HUES48 (cell line): ENCODE measurements around the gene SPRR2D.
"Not testable (repeated sequence)": the region's sequence is repeated elsewhere in the genome, so short reads cannot be mapped to it uniquely, and the experiment has no call there.

ENCODE experiments used
- H3K27ac ChIP-seq: one replicate; pipeline ENCODE4 v1.7.0; 2013; ENCODE audit warnings: low read depth, low read length, inconsistent platforms
- H3K27me3 ChIP-seq: 2 replicates; pipeline ENCODE4 v1.6.1; 2013; ENCODE audit warnings: mild to moderate bottlenecking, low read length; ENCODE audit not compliant: control insufficient read depth, insufficient read depth
- H3K36me3 ChIP-seq: 2 replicates; pipeline ENCODE4 v1.6.1; 2013; ENCODE audit warnings: low read length; ENCODE audit not compliant: control insufficient read depth, insufficient read depth
- H3K4me1 ChIP-seq: 2 replicates; pipeline ENCODE4 v1.6.1; 2013; ENCODE audit warnings: mild to moderate bottlenecking, low read length; ENCODE audit not compliant: control insufficient read depth, insufficient read depth
- H3K4me3 ChIP-seq: 2 replicates; pipeline ENCODE4 v1.5.1; 2013; ENCODE audit warnings: mild to moderate bottlenecking, low read depth, low read length
- H3K9ac ChIP-seq: 2 replicates; pipeline ENCODE4 v1.6.1; 2013; ENCODE audit warnings: mild to moderate bottlenecking, low read depth, low read length, moderate library complexity
- H3K9me3 ChIP-seq: 2 replicates; pipeline ENCODE4 v1.6.1; 2013; ENCODE audit warnings: low read length; ENCODE audit not compliant: control insufficient read depth, insufficient read depth

SPRR2D gene

GRCh38 chr1:153011235-153011758, 29.6 kb downstream of the SPRR2D start:
- H3K27me3 ChIP-seq, H3K9ac ChIP-seq, H3K4me3 ChIP-seq, H3K4me1 ChIP-seq, H3K9me3 ChIP-seq, H3K27ac ChIP-seq, H3K36me3 ChIP-seq: not testable (repeated sequence)

- H3K36me3 ChIP-seq, result no peaks in the 10 kb centered on the region
- H3K4me1 ChIP-seq, result 0 out of 2 replicates have a peak, but pooled peaks cover 7% of the 10 kb centered on the region
- H3K27me3 ChIP-seq, result no peaks in the 10 kb centered on the region
- H3K9ac ChIP-seq, result no peak within 1 kb of the TSS
- H3K4me3 ChIP-seq, result no peak within 1 kb of the TSS
- H3K9me3 ChIP-seq, result peaks cover 3% of the 10 kb centered on the region; the same call in 1 of the 2 replicates
- H3K27ac ChIP-seq, result no peak within 1 kb of the TSS
Observed at GRCh38 chr1:153001382-153001781, 39.5 kb downstream of the SPRR2D start, which contains the start of gene SPRR3. TSS of gene SPRR3 (plus strand) at chr1:153001749. CDS start at chr1:153003021, 1,272 bp downstream.

GRCh38 chr1:153000294-153000693, 40.6 kb downstream of the SPRR2D start:
- Histone ChIP-seq H3K9me3 (peaks cover 6% of the 10 kb centered on the region; the same call in 1 of the 2 replicates), H3K27me3 (no peaks in the 10 kb centered on the region), H3K36me3 (no peaks in the 10 kb centered on the region), H3K27ac (no peak overlapping the region), H3K4me1 (0 out of 2 replicates have a peak, but pooled peaks cover 9% of the 10 kb centered on the region), H3K9ac (no peak overlapping the region), H3K4me3 (no peak overlapping the region)

GRCh38 chr1:152999818-153000217, 41.1 kb downstream of the SPRR2D start:
- H3K4me1 ChIP-seq, result 0 out of 2 replicates have a peak, but pooled peaks cover 9% of the 10 kb centered on the region
- H3K9me3 ChIP-seq, result peaks cover 9% of the 10 kb centered on the region; the same call in 1 of the 2 replicates
- no peak overlapping the region for H3K27ac ChIP-seq
- no peaks in the 10 kb centered on the region for H3K27me3 ChIP-seq
- no peak overlapping the region for H3K9ac ChIP-seq
- H3K4me3 ChIP-seq, result no peak overlapping the region
- H3K36me3 ChIP-seq, result no peaks in the 10 kb centered on the region

GRCh38 chr1:152998476-152998875, 42.4 kb downstream of the SPRR2D start:
- H3K4me3 ChIP-seq, result no peak overlapping the region
- peaks cover 9% of the 10 kb centered on the region; the same call in 1 of the 2 replicates for H3K9me3 ChIP-seq
- H3K27me3 ChIP-seq, result no peaks in the 10 kb centered on the region
- H3K27ac ChIP-seq, result no peak overlapping the region
- H3K36me3 ChIP-seq, result no peaks in the 10 kb centered on the region
- no peak overlapping the region for H3K9ac ChIP-seq
- 0 out of 2 replicates have a peak, but pooled peaks cover 9% of the 10 kb centered on the region for H3K4me1 ChIP-seq

GRCh38 chr1:152997901-152998300, 43.0 kb downstream of the SPRR2D start:
- Histone ChIP-seq H3K4me3 (no peak overlapping the region), H3K4me1 (0 out of 2 replicates have a peak, but pooled peaks cover 9% of the 10 kb centered on the region), H3K9me3 (peaks cover 9% of the 10 kb centered on the region; the same call in 1 of the 2 replicates), H3K27me3 (no peaks in the 10 kb centered on the region), H3K27ac (no peak overlapping the region), H3K9ac (no peak overlapping the region), H3K36me3 (no peaks in the 10 kb centered on the region)

- Histone ChIP-seq H3K9me3 (peaks cover 9% of the 10 kb centered on the region; the same call in 1 of the 2 replicates), H3K27me3 (no peaks in the 10 kb centered on the region), H3K4me3 (no peak overlapping the region), H3K9ac (no peak overlapping the region), H3K27ac (no peak overlapping the region), H3K4me1 (0 out of 2 replicates have a peak, but pooled peaks cover 9% of the 10 kb centered on the region), H3K36me3 (no peaks in the 10 kb centered on the region)
Observed at GRCh38 chr1:152996633-152997400, 44.1 kb downstream of the SPRR2D start.

- Histone ChIP-seq H3K36me3 (no peaks in the 10 kb centered on the region), H3K9ac (no peak overlapping the region), H3K9me3 (peaks cover 9% of the 10 kb centered on the region; the same call in 1 of the 2 replicates), H3K27ac (no peak overlapping the region), H3K4me3 (no peak overlapping the region), H3K4me1 (0 out of 2 replicates have a peak, but pooled peaks cover 9% of the 10 kb centered on the region), H3K27me3 (no peaks in the 10 kb centered on the region)
Observed at GRCh38 chr1:152995842-152996241, 45.1 kb downstream of the SPRR2D start.

- H3K4me3 ChIP-seq, result no peak overlapping the region
- H3K9me3 ChIP-seq, result 0 out of 2 replicates have a peak, but pooled peaks cover 6% of the 10 kb centered on the region
- no peak overlapping the region for H3K27ac ChIP-seq
- H3K27me3 ChIP-seq, result no peaks in the 10 kb centered on the region
- no peaks in the 10 kb centered on the region for H3K36me3 ChIP-seq
- H3K9ac ChIP-seq, result no peak overlapping the region
- H3K4me1 ChIP-seq, result 0 out of 2 replicates have a peak, but pooled peaks cover 9% of the 10 kb centered on the region
Observed at GRCh38 chr1:152993186-152993585, 47.7 kb downstream of the SPRR2D start.
